Testis (tissue), 3 donors: ENCODE measurements around the gene ADSS1. TPM values are rescaled to one million over a fixed set of nuclear protein-coding genes. Genes with fewer than 3 reads are reported as not detected.

ENCODE experiments used
- DNase-seq: peaks from one replicate; pipeline ENCODE4 v3.0.0-alpha.2; 2019
- H3K27ac ChIP-seq, 2 donors: fragments of 200-600 bp; sonication (generic); one replicate each; pipeline ENCODE4 v1.5.1; 2019
- H3K27me3 ChIP-seq: fragments of 200-600 bp; sonication (generic); one replicate; pipeline ENCODE4 v1.5.1; 2019
- H3K36me3 ChIP-seq: fragments of 200-600 bp; sonication (generic); one replicate; pipeline ENCODE4 v1.5.1; 2017; ENCODE audit warnings: low read depth; ENCODE audit errors: missing control alignments
- H3K4me1 ChIP-seq: fragments of 200-600 bp; sonication (generic); one replicate; pipeline ENCODE4 v1.5.1; 2019
- H3K4me3 ChIP-seq, 2 donors: fragments of 200-600 bp; sonication (generic); one replicate each; pipeline ENCODE4 v1.5.1; 2017 to 2019
- H3K9me3 ChIP-seq: fragments of 200-600 bp; sonication (generic); one replicate; pipeline ENCODE4 v1.5.1; 2017
- POLR2A ChIP-seq: fragments of 450-650 bp; IDR thresholded peaks from one replicate; pipeline ENCODE4 v1.6.1; 2017; ENCODE audit warnings: antibody characterized with exemption, mild to moderate bottlenecking, moderate library complexity
- WGBS, 2 donors: methylation state at CpG; one replicate each; pipeline ENCODE4 v1.1.5; 2018; 5-methylcytosine and 5-hydroxymethylcytosine counted together
- intact Hi-C: fragments of 100-400 bp; cut with DNase I; formaldehyde crosslinking; loops from one replicate; pipeline ENCODE4 v1.15.1; 2023; ENCODE audit warnings: low total_unique reads
- polyA plus RNA-seq: library from polyadenylated mRNA; stranded (reverse); fragments of 350-450 nt; fragmentation: Illumina TruSeq; extraction: RNeasy Lipid Tissue Mini Kit (QIAGEN cat#74804); gene quantifications from one replicate; pipeline ENCODE4 v1.2.3, GENCODE V29; 2014; ENCODE audit warnings: low read depth, low replicate concordance; ENCODE audit not compliant: insufficient read depth
- total RNA-seq, 2 donors: library from RNA; depleted of rRNA; stranded (reverse); fragments of >200 nt; gene quantifications; one replicate each; pipeline ENCODE4 v1.2.3, GENCODE V29; 2016
- TF ChIP-seq, protein P1 (sequence below), 3 experiments: fragments of 450-650 bp in 2 of 3; fragments of 200-600 bp in 1 of 3; sonication (generic) in 1 of 3; IDR thresholded peaks; one replicate each; pipeline ENCODE4 v1.5.1; 2016 to 2019; ENCODE audit warnings: antibody characterized with exemption in 3 of 3, mild to moderate bottlenecking in 2 of 3, moderate library complexity in 1 of 3

The ADSS1 gene
- total and polyA plus RNA-seq, 3 donors from 2014 or later, result 48.7 to 79.6 (median 79.4) TPM

DNA sequence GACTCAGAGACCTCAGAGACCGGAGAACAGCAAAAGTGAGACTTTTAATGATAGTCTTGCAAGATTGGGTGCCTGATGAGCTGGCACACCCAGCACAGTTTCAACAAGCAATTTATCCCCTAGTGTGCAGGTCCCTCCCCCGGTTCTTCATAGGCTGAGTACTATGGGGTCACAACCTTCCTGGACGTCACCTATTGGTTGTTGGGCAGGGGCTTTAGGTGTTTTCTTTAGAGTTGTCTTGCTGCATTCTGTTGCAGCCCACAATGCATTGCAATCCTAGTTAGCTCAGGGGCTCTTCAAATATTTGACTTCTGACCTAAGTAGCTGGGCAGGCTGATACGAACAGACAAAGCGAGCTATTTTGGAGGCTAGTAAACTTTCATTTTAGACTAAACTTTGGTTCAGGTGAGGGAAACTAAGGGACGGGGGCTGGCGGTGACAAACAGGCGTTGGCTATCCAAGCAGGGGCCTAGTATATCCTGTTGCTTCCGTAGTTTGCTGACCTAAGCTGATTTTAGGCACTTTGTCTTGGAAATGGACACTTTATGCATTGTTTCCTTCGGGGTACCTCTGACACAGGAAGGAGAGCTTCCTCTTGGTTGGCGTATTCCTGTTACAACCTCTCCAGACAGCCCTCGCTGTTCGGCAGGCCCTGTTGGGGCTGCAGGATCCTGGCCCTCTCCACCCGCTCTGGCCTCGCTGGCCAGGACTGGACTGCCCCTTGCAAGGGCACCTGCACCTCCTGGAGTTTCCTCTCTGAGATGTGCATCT lies 43.0 kb downstream of the ADSS1 start:
- peaks cover 11% of the 10 kb centered on the region for H3K4me1 ChIP-seq
- 94 to 95% methylated on average over 14 to 15 of the region's 15 CpGs for WGBS, 2 donors
- H3K9me3 ChIP-seq, result no peaks in the 10 kb centered on the region
- H3K27me3 ChIP-seq, result no peaks in the 10 kb centered on the region
- DNase-seq, result no peak
- no peaks in the 10 kb centered on the region for H3K36me3 ChIP-seq
- no peak overlapping the region for H3K27ac ChIP-seq
- no peak overlapping the region for H3K4me3 ChIP-seq
- TF ChIP-seq POLR2A, result no peak
- TF ChIP-seq, protein P1, sequence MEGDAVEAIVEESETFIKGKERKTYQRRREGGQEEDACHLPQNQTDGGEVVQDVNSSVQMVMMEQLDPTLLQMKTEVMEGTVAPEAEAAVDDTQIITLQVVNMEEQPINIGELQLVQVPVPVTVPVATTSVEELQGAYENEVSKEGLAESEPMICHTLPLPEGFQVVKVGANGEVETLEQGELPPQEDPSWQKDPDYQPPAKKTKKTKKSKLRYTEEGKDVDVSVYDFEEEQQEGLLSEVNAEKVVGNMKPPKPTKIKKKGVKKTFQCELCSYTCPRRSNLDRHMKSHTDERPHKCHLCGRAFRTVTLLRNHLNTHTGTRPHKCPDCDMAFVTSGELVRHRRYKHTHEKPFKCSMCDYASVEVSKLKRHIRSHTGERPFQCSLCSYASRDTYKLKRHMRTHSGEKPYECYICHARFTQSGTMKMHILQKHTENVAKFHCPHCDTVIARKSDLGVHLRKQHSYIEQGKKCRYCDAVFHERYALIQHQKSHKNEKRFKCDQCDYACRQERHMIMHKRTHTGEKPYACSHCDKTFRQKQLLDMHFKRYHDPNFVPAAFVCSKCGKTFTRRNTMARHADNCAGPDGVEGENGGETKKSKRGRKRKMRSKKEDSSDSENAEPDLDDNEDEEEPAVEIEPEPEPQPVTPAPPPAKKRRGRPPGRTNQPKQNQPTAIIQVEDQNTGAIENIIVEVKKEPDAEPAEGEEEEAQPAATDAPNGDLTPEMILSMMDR (IDR thresholded peaks at IDR 0.05), result no peak
- intact Hi-C loops, result loop anchor here (10.0 kb wide), 1 partner anchor 278 kb away; no protein-coding TSS in a partner anchor

DNA sequence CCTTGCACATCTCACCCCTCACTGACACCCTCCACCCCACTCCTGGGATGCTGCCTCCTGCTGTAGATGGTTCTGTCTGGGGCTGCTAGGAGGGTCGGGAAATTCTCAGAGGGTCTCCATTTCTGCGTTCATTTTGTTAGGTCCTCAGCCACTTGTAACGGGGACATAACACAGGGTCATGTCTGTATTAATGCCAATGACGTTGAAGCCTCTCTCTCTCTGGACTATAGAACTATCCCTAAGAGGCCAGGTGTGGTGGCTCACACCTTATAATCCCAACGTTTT lies 43.5 kb downstream of the ADSS1 start:
- no peaks in the 10 kb centered on the region for H3K36me3 ChIP-seq
- H3K27me3 ChIP-seq, result no peaks in the 10 kb centered on the region
- DNase-seq, result no peak
- intact Hi-C loops, result loop anchor here (10.0 kb wide), 1 partner anchor 277 kb away; no protein-coding TSS in a partner anchor
- peaks cover 11% of the 10 kb centered on the region for H3K4me1 ChIP-seq
- H3K4me3 ChIP-seq, result no peak overlapping the region
- H3K27ac ChIP-seq, result no peak overlapping the region
- no peaks in the 10 kb centered on the region for H3K9me3 ChIP-seq
- TF ChIP-seq, protein P1 (IDR thresholded peaks at IDR 0.05), result no peak
- WGBS, 2 donors, result 72 to 81% methylated on average over 5 of the region's 5 CpGs

DNA sequence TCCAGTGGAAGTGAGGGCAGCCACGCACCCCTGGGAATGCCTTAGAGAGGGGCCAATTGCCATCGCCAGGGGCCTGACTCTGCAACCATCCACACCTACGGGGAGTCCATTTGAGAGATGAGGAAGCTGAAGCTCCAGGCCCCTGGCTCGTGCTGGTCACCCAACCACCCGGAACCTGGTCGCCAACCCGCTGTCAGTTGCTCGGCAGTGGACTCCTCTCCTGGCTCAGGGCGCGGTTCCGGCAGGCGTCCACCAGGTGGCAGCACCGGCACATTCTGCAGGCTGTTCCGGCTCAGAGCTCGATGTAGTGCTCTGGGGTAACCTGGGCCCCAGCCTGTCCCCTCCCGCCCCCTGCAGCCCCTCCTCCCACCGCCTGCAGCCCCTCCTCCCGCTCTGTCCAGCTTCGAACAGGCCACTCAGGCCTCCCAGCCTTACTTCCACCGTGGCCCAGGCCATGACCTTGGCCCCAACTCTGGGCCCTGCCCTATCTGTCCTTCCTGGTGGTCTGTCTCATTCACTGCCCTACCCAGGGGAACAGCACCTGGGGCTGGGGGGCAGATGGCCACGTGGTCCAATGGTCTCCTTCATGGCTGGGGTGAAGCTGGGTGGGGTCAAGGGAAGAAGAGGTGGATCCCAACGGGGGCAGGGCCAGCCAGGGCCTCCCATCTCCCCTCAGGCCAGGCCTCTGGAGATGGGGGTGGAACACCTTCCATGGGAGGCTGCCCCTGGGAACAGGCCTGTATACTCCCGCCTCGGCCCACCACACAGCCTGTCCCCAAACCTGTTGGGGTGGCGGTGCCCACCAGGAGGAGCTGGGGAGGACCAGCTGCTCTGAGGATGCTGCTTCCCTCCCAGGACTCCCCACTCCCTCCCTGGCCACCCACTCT lies 44.7 kb downstream of the ADSS1 start:
- no peak for TF ChIP-seq POLR2A
- TF ChIP-seq, protein P1 (IDR thresholded peaks at IDR 0.05), result peak; percentile 87 to 97 (median 88)
- H3K4me1 ChIP-seq, result peaks cover 11% of the 10 kb centered on the region
- no peaks in the 10 kb centered on the region for H3K9me3 ChIP-seq
- no peak overlapping the region for H3K27ac ChIP-seq
- H3K36me3 ChIP-seq, result no peaks in the 10 kb centered on the region
- 35 to 43% methylated on average over 12 to 22 of the region's 25 CpGs for WGBS, 2 donors
- H3K4me3 ChIP-seq, result no peak overlapping the region
- DNase-seq, result peak; percentile 92
- no peaks in the 10 kb centered on the region for H3K27me3 ChIP-seq
- intact Hi-C loops, result loop anchor here (10.0 kb wide), 1 partner anchor 276 kb away; no protein-coding TSS in a partner anchor

DNA sequence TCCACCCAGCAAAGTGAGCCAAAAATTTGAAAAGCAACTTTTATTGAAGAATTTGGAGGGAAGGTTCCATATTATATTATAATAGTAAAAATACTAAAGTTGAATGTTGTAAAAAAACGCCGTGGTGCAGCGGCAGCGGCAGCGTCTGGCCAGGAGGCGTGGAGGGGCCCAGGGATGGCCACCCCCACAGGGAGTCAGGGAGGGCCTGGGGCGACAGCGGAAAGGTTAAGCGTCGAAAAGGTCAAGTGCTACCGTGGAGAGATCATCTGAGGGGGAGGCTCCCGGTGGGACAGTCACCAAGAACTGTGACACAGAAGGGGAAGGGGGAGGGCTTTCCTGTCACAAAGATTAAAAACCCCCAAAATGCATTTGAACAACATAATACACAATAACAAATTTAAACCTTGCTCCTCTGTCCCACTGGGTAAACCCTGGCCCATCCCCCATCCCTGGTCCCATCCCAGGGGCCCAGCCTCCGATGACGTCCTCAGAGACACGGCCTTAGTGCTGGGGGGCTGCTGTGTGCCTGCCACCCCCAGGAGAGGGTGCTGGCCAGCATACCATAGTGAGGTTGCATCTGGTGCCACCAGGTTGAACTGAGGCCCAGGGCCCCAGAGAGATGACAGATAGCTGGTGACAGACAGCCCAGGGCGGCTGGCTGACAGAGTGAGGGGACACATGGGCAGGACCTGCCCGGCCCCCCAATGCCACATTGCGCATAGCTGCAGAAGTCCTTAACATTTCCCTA lies 45.5 kb downstream of the ADSS1 start:
- no peaks in the 10 kb centered on the region for H3K36me3 ChIP-seq
- H3K4me1 ChIP-seq, result peaks cover 11% of the 10 kb centered on the region
- intact Hi-C loops, result loop anchor here (10.0 kb wide), 1 partner anchor 275 kb away; no protein-coding TSS in a partner anchor
- H3K4me3 ChIP-seq, result no peak overlapping the region
- 77 to 79% methylated on average over 18 of the region's 18 CpGs for WGBS, 2 donors
- no peak for DNase-seq
- TF ChIP-seq, protein P1 (IDR thresholded peaks at IDR 0.05), result no peak
- no peak for TF ChIP-seq POLR2A
- no peak overlapping the region for H3K27ac ChIP-seq
- H3K9me3 ChIP-seq, result no peaks in the 10 kb centered on the region
- no peaks in the 10 kb centered on the region for H3K27me3 ChIP-seq
